ENCODE data around the gene LINC01488. TPM values are rescaled to one million over a fixed set of nuclear protein-coding genes. Genes with fewer than 3 reads are reported as not detected.
A peak's percentile ranks its signal among the peaks of the same experiment; 100 is the strongest.

The LINC01488 gene
- total and polyA plus RNA-seq, 9 donors = 0.04 to 0.16 (median 0.10) TPM; not detected in 2

GRCh38 chr11:69501121-69501489 lies 19.6 kb downstream of the LINC01488 start:
- no peaks in the 10 kb centered on the region for H3K9me3 ChIP-seq (replicated peaks; ENCODE audit: control insufficient read depth, low read depth, low read length)
- no peak overlapping the region for H3K4me3 ChIP-seq (ENCODE audit: low read length)
- no peaks in the 10 kb centered on the region for H3K27me3 ChIP-seq (ENCODE audit: control insufficient read depth, insufficient read depth, low read length)
- DNase-seq = no peak
- H3K27ac ChIP-seq (ENCODE audit: low read length) = no peak overlapping the region
- peaks cover 49% of the 10 kb centered on the region for H3K4me1 ChIP-seq (ENCODE audit: control insufficient read depth, insufficient read depth, low read length)
- 28% methylated on average over 1 of the region's 1 CpG for WGBS (ENCODE audit: insufficient coverage)
- no peaks in the 10 kb centered on the region for H3K36me3 ChIP-seq (ENCODE audit: control insufficient read depth, insufficient read depth, low read length)

- Histone ChIP-seq H3K4me3 (ENCODE audit: low read length) (no peak overlapping the region), H3K27me3 (ENCODE audit: control insufficient read depth, insufficient read depth, low read length) (no peaks in the 10 kb centered on the region), H3K9me3 (replicated peaks; ENCODE audit: control insufficient read depth, low read depth, low read length) (peaks cover 2% of the 10 kb centered on the region), H3K36me3 (ENCODE audit: control insufficient read depth, insufficient read depth, low read length) (no peaks in the 10 kb centered on the region), H3K27ac (ENCODE audit: low read length) (no peak overlapping the region), H3K4me1 (ENCODE audit: control insufficient read depth, insufficient read depth, low read length) (peaks cover 40% of the 10 kb centered on the region)
- WGBS (ENCODE audit: insufficient coverage) = 86% methylated on average over 13 of the region's 26 CpGs
- DNase-seq = no peak
Measured at GRCh38 chr11:69501891-69502860, 20.7 kb downstream of the LINC01488 start.

- no peaks in the 10 kb centered on the region for H3K27me3 ChIP-seq (ENCODE audit: control insufficient read depth, insufficient read depth, low read length)
- no peak for DNase-seq
- H3K4me3 ChIP-seq (ENCODE audit: low read length) = no peak overlapping the region
- peaks cover 10% of the 10 kb centered on the region for H3K9me3 ChIP-seq (replicated peaks; ENCODE audit: control insufficient read depth, low read depth, low read length)
- WGBS (ENCODE audit: insufficient coverage) = 77% methylated on average over 5 of the region's 9 CpGs
- no peaks in the 10 kb centered on the region for H3K36me3 ChIP-seq (ENCODE audit: control insufficient read depth, insufficient read depth, low read length)
- peaks cover 21% of the 10 kb centered on the region for H3K4me1 ChIP-seq (ENCODE audit: control insufficient read depth, insufficient read depth, low read length)
- no peak overlapping the region for H3K27ac ChIP-seq (ENCODE audit: low read length)
Measured at GRCh38 chr11:69504127-69504526, 22.7 kb downstream of the LINC01488 start.

DNA sequence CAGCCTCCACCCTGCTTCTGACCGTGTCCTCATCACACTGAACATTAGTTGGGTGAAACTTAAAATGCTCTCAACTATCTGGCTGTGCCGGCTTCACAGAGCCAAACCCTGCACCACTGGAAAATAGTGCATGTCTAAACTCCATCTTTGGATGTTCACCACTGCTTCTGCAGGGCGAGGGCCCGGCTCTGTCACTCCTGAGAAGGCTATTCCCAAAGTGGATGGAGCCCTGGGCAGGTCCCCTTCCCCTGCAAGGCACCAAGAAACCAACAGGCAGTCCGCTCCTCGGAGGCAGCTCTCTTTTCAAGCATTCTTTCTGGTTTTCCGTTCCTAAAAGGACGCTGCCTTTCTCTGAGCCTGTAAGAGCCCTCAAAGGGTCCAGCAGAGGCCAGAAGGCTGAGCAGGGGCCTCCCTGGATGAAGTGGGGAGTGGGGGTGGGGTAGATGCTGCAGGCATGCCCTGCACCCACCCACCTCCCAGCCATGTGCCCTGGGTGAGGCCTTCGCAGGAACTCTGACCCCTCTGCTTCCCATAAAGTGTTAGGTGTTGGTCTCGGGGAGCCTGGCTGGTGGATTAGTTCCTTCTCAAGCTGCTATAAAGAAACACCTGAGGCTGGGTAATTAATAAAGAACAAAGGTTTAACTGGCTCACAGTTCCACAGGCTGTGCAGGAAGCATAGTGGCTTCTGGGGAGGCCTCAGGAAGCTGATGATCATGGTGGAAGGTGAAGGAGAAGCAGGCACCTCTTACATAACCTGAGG lies 23.3 kb downstream of the LINC01488 start:
- no peak overlapping the region for H3K27ac ChIP-seq (ENCODE audit: low read length)
- no peaks in the 10 kb centered on the region for H3K27me3 ChIP-seq (ENCODE audit: control insufficient read depth, insufficient read depth, low read length)
- H3K4me1 ChIP-seq (ENCODE audit: control insufficient read depth, insufficient read depth, low read length) = peaks cover 15% of the 10 kb centered on the region
- DNase-seq = no peak
- peaks cover 12% of the 10 kb centered on the region for H3K9me3 ChIP-seq (replicated peaks; ENCODE audit: control insufficient read depth, low read depth, low read length)
- H3K36me3 ChIP-seq (ENCODE audit: control insufficient read depth, insufficient read depth, low read length) = no peaks in the 10 kb centered on the region
- 75% methylated on average over 4 of the region's 10 CpGs for WGBS (ENCODE audit: insufficient coverage)
- H3K4me3 ChIP-seq (ENCODE audit: low read length) = no peak overlapping the region

- Histone ChIP-seq H3K27me3 (ENCODE audit: control insufficient read depth, insufficient read depth, low read length) (no peaks in the 10 kb centered on the region), H3K36me3 (ENCODE audit: control insufficient read depth, insufficient read depth, low read length) (no peaks in the 10 kb centered on the region), H3K9me3 (replicated peaks; ENCODE audit: control insufficient read depth, low read depth, low read length) (peaks cover 12% of the 10 kb centered on the region), H3K4me1 (ENCODE audit: control insufficient read depth, insufficient read depth, low read length) (peaks cover 9% of the 10 kb centered on the region), H3K27ac (ENCODE audit: low read length) (no peak overlapping the region), H3K4me3 (ENCODE audit: low read length) (no peak overlapping the region)
- DNase-seq = no peak
- 86% methylated on average over 2 of the region's 5 CpGs for WGBS (ENCODE audit: insufficient coverage)
Measured at GRCh38 chr11:69508974-69509373, 27.5 kb downstream of the LINC01488 start.

DNA sequence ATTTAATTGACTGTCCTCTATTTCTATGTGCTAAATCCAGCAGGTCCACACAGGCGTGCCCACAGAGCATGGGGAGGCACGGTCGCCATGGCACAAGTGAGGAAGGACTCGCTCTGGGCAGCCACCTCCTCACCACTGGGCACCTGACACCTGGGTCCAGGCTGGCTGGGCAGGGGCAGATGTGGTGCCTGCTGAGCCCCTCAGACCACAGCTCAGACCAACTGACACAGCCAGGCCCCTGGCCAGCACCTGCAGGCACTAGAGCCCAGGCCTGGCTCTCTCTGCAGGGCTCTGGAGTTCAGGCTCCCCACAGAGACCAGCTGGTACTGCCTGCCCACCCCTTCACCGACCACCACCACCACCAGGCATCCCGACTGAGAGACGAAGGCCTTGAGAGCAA lies 27.9 kb downstream of the LINC01488 start:
- H3K9me3 ChIP-seq (replicated peaks; ENCODE audit: control insufficient read depth, low read depth, low read length) = peaks cover 12% of the 10 kb centered on the region
- H3K27me3 ChIP-seq (ENCODE audit: control insufficient read depth, insufficient read depth, low read length) = no peaks in the 10 kb centered on the region
- DNase-seq = no peak
- no peaks in the 10 kb centered on the region for H3K36me3 ChIP-seq (ENCODE audit: control insufficient read depth, insufficient read depth, low read length)
- H3K27ac ChIP-seq (ENCODE audit: low read length) = no peak overlapping the region
- H3K4me3 ChIP-seq (ENCODE audit: low read length) = no peak overlapping the region
- H3K4me1 ChIP-seq (ENCODE audit: control insufficient read depth, insufficient read depth, low read length) = peaks cover 9% of the 10 kb centered on the region
- WGBS (ENCODE audit: insufficient coverage) = 75% methylated on average over 4 of the region's 7 CpGs

DNA sequence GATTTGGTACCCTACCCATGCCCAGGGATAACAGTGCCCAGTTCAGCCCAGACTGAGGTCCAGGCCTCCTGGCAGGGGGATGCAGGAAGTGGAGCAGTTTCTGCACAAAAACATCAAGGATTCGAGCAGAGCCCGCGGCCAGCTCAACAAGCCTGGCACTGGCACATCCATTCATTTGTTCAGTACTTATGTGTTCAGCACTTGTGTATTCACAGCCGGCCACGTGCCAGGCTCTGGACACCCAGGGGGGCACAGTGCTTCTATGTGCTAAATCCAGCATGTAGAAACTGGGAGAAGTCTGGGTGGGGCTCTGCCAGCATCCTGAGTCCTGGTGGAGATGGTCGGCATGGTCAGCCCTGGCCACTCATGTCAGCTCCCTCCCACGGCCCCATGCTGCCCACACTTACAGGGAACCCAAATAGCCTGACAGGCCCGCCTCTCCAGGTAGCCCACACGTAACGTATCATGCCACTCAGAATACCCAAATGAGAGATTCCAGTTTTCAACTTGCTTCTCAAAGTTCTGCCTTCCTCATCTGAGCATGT lies 28.5 kb downstream of the LINC01488 start:
- no peak for DNase-seq
- no peak overlapping the region for H3K27ac ChIP-seq (ENCODE audit: low read length)
- H3K36me3 ChIP-seq (ENCODE audit: control insufficient read depth, insufficient read depth, low read length) = no peaks in the 10 kb centered on the region
- H3K4me1 ChIP-seq (ENCODE audit: control insufficient read depth, insufficient read depth, low read length) = peaks cover 9% of the 10 kb centered on the region
- peaks cover 12% of the 10 kb centered on the region for H3K9me3 ChIP-seq (replicated peaks; ENCODE audit: control insufficient read depth, low read depth, low read length)
- 78% methylated on average over 10 of the region's 10 CpGs for WGBS (ENCODE audit: insufficient coverage)
- no peak overlapping the region for H3K4me3 ChIP-seq (ENCODE audit: low read length)
- no peaks in the 10 kb centered on the region for H3K27me3 ChIP-seq (ENCODE audit: control insufficient read depth, insufficient read depth, low read length)

DNA sequence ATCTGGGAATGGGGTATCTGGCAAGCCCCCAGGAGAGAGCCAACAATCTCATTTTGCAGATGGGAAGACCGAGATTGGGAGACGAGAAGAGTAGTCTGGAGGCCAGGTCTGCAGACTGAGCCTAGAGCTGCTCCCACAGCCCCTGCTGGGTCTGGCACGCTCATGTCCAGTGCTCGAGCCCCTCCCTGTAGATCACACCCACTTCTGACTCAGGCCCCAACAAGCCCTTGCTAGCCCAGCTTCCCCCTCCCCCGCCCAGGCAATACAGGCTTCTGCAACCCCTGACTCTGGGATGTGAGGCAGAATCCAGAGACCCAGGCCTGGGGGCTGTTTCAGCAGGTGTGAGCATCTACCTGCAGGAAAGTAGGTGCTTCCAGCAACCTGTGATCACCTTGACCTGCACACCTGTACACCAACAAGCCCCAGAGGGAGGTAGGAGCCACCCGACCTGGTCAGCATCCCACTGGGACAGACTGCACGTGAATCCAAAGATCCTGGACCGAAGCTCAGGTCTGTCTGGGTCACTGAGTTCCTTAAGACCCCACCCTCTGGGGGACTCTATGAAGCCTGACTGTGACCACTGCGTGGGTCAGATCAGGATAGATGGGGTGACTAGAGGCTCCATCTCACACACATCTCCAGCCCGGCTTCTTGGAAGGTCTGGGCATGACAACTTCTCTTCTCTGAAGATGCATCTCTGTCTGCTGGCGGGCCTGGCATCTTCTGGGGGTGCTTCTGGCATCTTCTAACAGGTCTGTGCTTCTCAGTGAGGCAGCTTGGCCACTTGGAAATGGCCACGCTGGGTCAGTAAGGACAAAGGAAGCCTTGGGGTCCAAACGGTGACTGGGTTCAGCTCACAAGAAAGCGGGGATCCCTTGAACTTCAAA lies 29.3 kb downstream of the LINC01488 start:
- Histone ChIP-seq H3K27ac (ENCODE audit: low read length) (no peak overlapping the region), H3K9me3 (replicated peaks; ENCODE audit: control insufficient read depth, low read depth, low read length) (peaks cover 12% of the 10 kb centered on the region), H3K36me3 (ENCODE audit: control insufficient read depth, insufficient read depth, low read length) (no peaks in the 10 kb centered on the region), H3K4me3 (ENCODE audit: low read length) (no peak overlapping the region), H3K27me3 (ENCODE audit: control insufficient read depth, insufficient read depth, low read length) (no peaks in the 10 kb centered on the region), H3K4me1 (ENCODE audit: control insufficient read depth, insufficient read depth, low read length) (peaks cover 9% of the 10 kb centered on the region)
- 85% methylated on average over 13 of the region's 14 CpGs for WGBS (ENCODE audit: insufficient coverage)
- no peak for DNase-seq

DNA sequence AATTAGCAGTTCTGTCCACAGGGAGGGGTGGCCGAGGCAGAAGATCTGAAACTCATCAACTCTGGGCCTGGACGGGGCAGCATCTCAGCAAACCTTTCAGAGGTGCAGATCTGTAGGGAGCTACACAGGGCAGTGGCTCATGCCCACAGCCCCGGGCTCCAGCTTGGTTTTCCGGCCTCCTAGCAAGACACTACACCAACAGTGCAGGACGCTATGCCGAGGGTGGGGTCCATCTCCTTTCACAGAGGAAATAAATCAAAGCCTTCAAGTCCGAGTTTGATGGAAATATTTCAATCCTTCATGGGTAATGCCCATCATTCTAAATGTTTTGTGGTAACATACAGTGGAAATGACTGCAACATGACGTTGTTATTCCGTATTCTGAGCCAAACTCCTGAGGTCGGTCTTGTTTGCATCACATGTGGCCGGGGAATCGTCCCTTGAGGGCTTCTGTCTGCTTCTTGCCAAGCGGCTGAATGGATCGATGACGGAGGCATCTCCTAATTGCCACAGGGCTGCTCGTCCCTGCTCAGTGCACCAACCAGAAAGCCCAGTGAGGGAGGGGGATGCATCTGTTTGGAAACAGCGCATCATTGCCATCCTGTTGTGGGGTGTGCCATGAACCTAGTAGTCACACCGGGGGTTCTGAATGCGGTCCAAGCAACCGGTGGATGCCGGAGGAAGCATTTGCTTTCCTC lies 30.0 kb downstream of the LINC01488 start:
- Histone ChIP-seq H3K27ac (ENCODE audit: low read length) (no peak overlapping the region), H3K4me3 (ENCODE audit: low read length) (no peak overlapping the region), H3K9me3 (replicated peaks; ENCODE audit: control insufficient read depth, low read depth, low read length) (peaks cover 15% of the 10 kb centered on the region), H3K36me3 (ENCODE audit: control insufficient read depth, insufficient read depth, low read length) (no peaks in the 10 kb centered on the region), H3K27me3 (ENCODE audit: control insufficient read depth, insufficient read depth, low read length) (no peaks in the 10 kb centered on the region), H3K4me1 (ENCODE audit: control insufficient read depth, insufficient read depth, low read length) (peaks cover 9% of the 10 kb centered on the region)
- WGBS (ENCODE audit: insufficient coverage) = 48% methylated on average over 13 of the region's 21 CpGs
- DNase-seq = peak; percentile 73
